Adipose tissue (tissue), 3 donors: ENCODE data around the gene USP9Y. TPM values are rescaled to one million over a fixed set of nuclear protein-coding genes. Genes with fewer than 3 reads are reported as not detected.

Experiments used
- H3K27ac ChIP-seq: one replicate; pipeline ENCODE4 v1.5.1; 2013; ENCODE audit warnings: low read depth, low read length
- WGBS, 3 donors: extraction: QIAGEN DNeasy Blood & Tissue Kit; methylation state at CpG; one replicate each; pipeline ENCODE4 v1.1.7; 2013; 5-methylcytosine and 5-hydroxymethylcytosine counted together
- polyA plus RNA-seq, 3 donors: library from polyadenylated mRNA; stranded (reverse); fragments of 200-250 nt; gene quantifications; one replicate each; pipeline ENCODE4 v1.2.3, GENCODE V29; 2013
- donor health status: healthy with polysubstance abuse.
- donor health status: Bipolar disorder and iron deficiency.
- donor health status: healthy.

USP9Y gene
- polyA plus RNA-seq, 3 donors, result 0.06 to 12.7 (median 8.6) TPM

DNA sequence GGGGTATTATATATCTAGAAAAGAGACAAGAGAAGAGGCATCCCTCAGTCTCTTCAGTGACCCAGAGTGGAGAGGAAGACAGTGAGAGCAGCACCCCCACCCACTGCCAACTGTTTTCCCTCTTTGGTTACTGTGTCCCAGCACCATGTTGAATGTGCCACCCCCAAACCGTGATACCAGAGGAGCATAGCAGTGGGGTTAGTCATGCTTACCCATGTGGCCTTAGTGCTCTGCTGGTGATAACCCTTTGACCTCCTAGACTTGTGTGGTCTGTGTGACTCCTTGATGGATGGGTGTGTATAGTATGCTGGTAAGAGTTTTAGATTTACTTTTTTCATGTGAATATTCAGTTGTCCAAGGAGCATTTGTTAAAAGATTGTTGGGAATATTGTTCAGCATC, 48.3 kb downstream of the USP9Y start:
- WGBS, 3 donors, result 67% methylated on average over 1 of the region's 1 CpG; no CpG with 5 or more reads in 1 of the 3 donors
- H3K27ac ChIP-seq, result no peak overlapping the region

GRCh38 chrY:12752856-12753255, 51.8 kb downstream of the USP9Y start:
- H3K27ac ChIP-seq, result no peak overlapping the region
- 87 to 95% methylated on average over 6 of the region's 6 CpGs; no CpG with 5 or more reads in 1 of the 3 donors for WGBS, 3 donors

- 71 to 83% methylated on average over 1 of the region's 1 CpG; no CpG with 5 or more reads in 1 of the 3 donors for WGBS, 3 donors
- H3K27ac ChIP-seq, result no peak overlapping the region
Measured at GRCh38 chrY:12756021-12756420, 55.0 kb downstream of the USP9Y start.

- H3K27ac ChIP-seq, result no peak overlapping the region
- WGBS, 3 donors, result 69 to 91% methylated on average over 4 of the region's 4 CpGs; no CpG with 5 or more reads in 1 of the 3 donors
Measured at GRCh38 chrY:12765976-12766375, 64.9 kb downstream of the USP9Y start.

GRCh38 chrY:12784521-12784920, 83.5 kb downstream of the USP9Y start:
- no peak overlapping the region for H3K27ac ChIP-seq
- whole genome bisulfite sequencing, 3 donors, result 97 to 98% methylated on average over 3 of the region's 3 CpGs; no CpG with 5 or more reads in 1 of the 3 donors

DNA sequence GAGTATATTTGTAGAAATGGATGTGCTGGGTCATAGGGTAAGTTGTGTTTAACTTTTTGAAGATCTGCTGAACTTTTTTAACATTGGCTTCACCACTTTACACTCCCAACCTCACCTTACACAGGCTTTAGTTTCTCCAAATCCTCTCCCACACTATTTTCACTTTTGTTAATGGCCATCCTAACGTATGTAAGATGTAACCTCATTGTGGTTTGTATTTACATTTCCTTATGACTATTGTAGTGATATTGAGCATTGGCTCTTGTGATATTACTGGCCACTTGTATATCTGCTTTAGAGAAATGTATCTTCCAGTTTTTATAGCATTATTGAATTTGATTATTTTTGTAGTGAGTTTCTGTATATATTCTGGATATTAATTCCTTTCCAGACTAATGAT, 93.0 kb downstream of the USP9Y start:
- WGBS, 3 donors, result 83 to 95% methylated on average over 1 of the region's 1 CpG; no CpG with 5 or more reads in 1 of the 3 donors
- no peak overlapping the region for H3K27ac ChIP-seq

DNA sequence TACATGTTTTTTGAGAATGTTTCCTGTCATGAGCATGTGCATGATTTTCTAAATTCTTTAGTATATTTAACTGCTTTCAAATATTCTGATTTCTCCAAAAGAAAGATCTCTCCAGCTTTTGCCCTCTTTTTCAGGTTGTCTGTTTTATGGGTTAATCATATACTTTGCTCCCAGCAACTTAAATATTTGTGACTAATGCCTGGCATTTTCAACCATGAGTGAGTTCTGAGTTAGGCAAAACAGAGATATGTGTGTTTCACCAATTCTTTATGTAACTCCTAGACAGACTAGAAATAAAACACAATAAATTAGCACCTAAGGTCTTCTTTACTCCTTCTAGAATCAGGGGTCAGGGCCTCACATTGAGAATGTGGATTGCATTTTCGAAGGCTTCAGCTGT, 107.0 kb downstream of the USP9Y start:
- WGBS, 3 donors, result 91 to 95% methylated on average over 1 of the region's 1 CpG; no CpG with 5 or more reads in 1 of the 3 donors
- no peak overlapping the region for H3K27ac ChIP-seq

GRCh38 chrY:12809034-12809433, 108.0 kb downstream of the USP9Y start:
- H3K27ac ChIP-seq, result no peak overlapping the region
- WGBS, 3 donors, result 40 to 77% methylated on average over 3 of the region's 3 CpGs; no CpG with 5 or more reads in 1 of the 3 donors

DNA sequence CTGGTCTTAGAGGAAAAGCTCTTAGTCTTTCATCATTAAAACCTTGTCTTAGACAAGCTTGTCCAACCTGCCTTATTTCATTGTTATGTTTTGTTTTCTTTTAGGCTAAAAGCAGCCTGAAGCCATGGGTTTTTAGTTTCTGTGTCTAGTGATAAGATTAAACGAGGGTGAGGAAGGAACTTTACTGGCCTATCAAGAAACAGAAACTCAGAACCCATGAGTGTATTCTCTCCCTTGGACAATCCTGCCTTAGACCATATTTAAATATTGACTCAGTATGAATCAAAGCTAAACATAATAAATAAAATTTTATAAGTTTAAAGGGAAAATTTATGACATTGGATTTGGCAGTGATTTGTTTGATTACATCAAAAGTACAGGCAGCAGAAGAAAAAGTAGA, 122.4 kb downstream of the USP9Y start:
- WGBS, 3 donors, result 44 to 80% methylated on average over 1 of the region's 1 CpG; no CpG with 5 or more reads in 1 of the 3 donors
- no peak overlapping the region for H3K27ac ChIP-seq

- 90 to 100% methylated on average over 1 of the region's 1 CpG; no CpG with 5 or more reads in 1 of the 3 donors for WGBS, 3 donors
- H3K27ac ChIP-seq, result no peak overlapping the region
Measured at GRCh38 chrY:12826791-12827190, 125.8 kb downstream of the USP9Y start.

DNA sequence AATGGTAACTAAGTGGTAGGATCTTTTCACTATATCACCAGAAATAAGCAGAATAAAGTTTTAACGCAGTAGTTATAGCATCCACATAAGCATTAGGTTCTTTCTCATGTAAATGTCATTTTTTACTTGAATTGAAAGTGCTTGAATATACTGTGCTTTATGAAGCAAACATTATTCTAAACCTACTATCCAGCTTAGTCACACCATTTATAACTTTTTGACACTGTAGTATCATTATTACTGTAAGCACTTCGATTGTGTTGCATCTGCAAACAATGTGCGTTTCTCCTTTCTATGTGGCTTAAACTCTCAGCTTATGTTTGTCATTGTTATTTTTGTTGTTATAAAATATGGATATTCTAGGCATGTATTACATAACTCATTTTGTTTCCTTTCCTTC, 132.3 kb downstream of the USP9Y start:
- H3K27ac ChIP-seq, result no peak overlapping the region

GRCh38 chrY:12837550-12837949, 136.5 kb downstream of the USP9Y start:
- no peak overlapping the region for H3K27ac ChIP-seq
- WGBS, 3 donors, result 59 to 96% methylated on average over 2 of the region's 2 CpGs; no CpG with 5 or more reads in 1 of the 3 donors

More for the DNA sequence above, 132.3 kb downstream of the USP9Y start:
- WGBS, 3 donors, result 93% methylated on average over 3 of the region's 3 CpGs; no CpG with 5 or more reads in 1 of the 3 donors

DNA sequence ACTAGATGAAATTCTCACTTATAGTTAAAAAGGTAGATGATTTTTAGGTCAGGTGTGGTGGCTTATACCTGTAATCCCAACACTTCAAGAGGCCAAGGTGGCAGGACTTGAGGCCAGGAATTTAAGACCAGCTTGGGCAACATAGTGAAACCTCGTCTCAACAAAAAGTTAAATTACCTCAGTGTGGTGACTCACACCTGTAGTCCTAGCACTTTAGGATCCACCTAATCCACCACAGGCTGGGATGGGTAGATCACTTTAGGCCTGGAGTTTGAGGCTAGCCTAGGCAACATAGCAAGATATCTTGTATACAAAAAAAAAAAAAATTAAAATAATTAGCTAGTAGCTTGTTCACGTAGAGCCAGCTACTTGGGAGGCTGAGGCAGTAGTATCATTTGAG, 140.3 kb downstream of the USP9Y start:
- H3K27ac ChIP-seq, result no peak overlapping the region
- WGBS, 3 donors, result 94 to 97% methylated on average over 2 of the region's 2 CpGs; no CpG with 5 or more reads in 1 of the 3 donors

- no peak overlapping the region for H3K27ac ChIP-seq
- 98 to 99% methylated on average over 3 of the region's 3 CpGs; no CpG with 5 or more reads in 1 of the 3 donors for WGBS, 3 donors
Measured at GRCh38 chrY:12846793-12847192, 145.8 kb downstream of the USP9Y start.

DNA sequence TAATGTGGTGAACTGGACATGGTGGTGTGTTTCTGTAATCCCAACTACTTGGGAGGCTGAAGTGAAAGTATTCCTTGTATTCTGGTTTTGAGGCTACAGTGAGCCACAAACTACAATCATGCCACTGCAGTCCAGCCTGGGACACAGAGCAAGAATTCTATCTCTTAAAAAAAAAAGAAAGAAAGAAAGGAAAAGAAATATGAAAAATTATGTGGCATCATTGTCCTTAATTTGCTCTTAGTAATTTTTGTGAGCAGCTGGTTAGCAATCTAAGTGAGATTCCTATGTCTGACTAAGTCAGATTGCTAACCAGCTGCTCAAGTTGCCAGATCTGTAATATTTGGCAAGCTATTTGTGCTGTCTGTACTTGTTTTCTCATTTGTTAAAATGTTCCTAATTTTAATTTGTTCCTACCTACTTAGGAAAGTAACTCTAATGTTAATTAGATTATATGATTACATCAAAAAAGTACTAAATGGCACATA, 154.8 kb downstream of the USP9Y start:
- no peak overlapping the region for H3K27ac ChIP-seq

DNA sequence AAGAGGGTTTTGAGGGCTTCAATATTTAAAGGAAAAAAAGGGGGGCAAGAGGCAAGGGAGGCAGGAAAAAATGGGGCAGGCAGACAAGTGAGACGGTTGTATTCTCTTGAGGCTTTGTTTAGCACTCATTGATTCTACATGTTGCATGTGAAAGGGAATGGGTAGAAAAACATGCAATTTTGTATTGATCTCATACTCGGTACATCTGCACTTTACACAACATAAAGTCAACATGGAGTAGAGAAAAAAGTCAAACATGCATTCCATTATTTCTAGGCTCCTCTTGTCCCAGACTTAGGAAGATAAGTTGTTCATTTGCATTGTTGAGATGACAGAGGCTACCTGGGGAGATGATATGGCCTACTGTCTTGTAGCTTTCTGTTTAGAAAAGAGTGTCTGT, 166.9 kb downstream of the USP9Y start:
- no peak overlapping the region for H3K27ac ChIP-seq
- WGBS, 3 donors, result 52 to 89% methylated on average over 2 of the region's 2 CpGs; no CpG with 5 or more reads in 1 of the 3 donors

DNA sequence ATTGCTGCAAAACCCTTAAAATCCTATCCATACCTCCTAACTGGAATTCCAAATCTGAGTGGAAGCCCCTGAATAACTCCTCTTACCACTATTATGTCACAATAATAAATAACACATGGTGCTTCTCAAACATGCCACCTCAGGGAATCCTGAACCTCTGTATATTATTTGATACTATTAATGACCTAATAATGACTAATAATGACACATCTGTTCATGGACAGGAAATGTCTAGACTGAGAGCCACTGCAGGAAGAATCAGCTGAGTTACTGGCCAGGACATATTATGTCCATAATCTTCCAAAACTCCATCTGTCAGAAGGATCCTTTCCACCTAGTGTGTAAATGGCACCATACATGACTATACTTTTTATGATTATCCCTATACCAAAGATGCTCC, 195.9 kb downstream of the USP9Y start:
- no peak overlapping the region for H3K27ac ChIP-seq

GRCh38 chrY:12898604-12899003, 197.6 kb downstream of the USP9Y start:
- WGBS, 3 donors, result 10% methylated on average over 2 of the region's 2 CpGs; no CpG with 5 or more reads in 1 of the 3 donors
- H3K27ac ChIP-seq, result no peak overlapping the region

- H3K27ac ChIP-seq, result peak within 1 kb of the TSS; percentile 88
- WGBS, 3 donors, result 0 to 3% methylated on average over 52 to 54 of the region's 54 CpGs; no CpG with 5 or more reads in 1 of the 3 donors
Measured at GRCh38 chrY:12904618-12905516, 203.8 kb downstream of the USP9Y start, which contains the start of gene DDX3Y. Gene DDX3Y, plus strand, starts transcription at chrY:12904868. Its CDS starts 69 bp downstream, at chrY:12904937.
